Endothelial cell of hepatic sinusoid (primary cell): ENCODE data around the gene PHF1.

ENCODE experiments used
- in situ Hi-C: cut with HindIII; loops from 2 replicates; pipeline ENCODE4 v1.10.0; 2017; ENCODE audit warnings: low sequenced_read_pairs

PHF1 gene

GRCh38 chr6:33417128-33417902 lies 6.5 kb downstream of the PHF1 start:
- in situ Hi-C loops, result no loop called here

GRCh38 chr6:33417903-33418689 lies 7.3 kb downstream of the PHF1 start, which contains the start of gene CUTA:
TSS of gene CUTA (minus strand) at chr6:33418107. CDS start at chr6:33418000, 107 bp downstream.
- in situ Hi-C loops, result no loop called here

- in situ Hi-C loops, result no loop called here
Observed at GRCh38 chr6:33418690-33419291, 8.0 kb downstream of the PHF1 start.

GRCh38 chr6:33419580-33420490 lies 9.0 kb downstream of the PHF1 start, which contains the start of gene SYNGAP1:
TSS of gene SYNGAP1 (plus strand) at chr6:33420065. CDS start at chr6:33420265, 200 bp downstream.
- in situ Hi-C loops, result no loop called here

- in situ Hi-C loops, result no loop called here
Observed at GRCh38 chr6:33420491-33421343, 9.9 kb downstream of the PHF1 start.

GRCh38 chr6:33421344-33421643 lies 10.5 kb downstream of the PHF1 start:
- in situ Hi-C loops, result no loop called here

- in situ Hi-C loops, result no loop called here
Observed at GRCh38 chr6:33423777-33424176, 13.0 kb downstream of the PHF1 start.

GRCh38 chr6:33424855-33425667 lies 14.2 kb downstream of the PHF1 start:
- in situ Hi-C loops, result no loop called here

GRCh38 chr6:33425668-33426577 lies 15.1 kb downstream of the PHF1 start:
- in situ Hi-C loops, result no loop called here

- in situ Hi-C loops, result no loop called here
Observed at GRCh38 chr6:33426590-33427511, 16.0 kb downstream of the PHF1 start.

- in situ Hi-C loops, result no loop called here
Observed at GRCh38 chr6:33427585-33428223, 16.9 kb downstream of the PHF1 start.

- in situ Hi-C loops, result no loop called here
Observed at GRCh38 chr6:33428224-33428965, 17.6 kb downstream of the PHF1 start.

- in situ Hi-C loops, result no loop called here
Observed at GRCh38 chr6:33428966-33429749, 18.3 kb downstream of the PHF1 start.

GRCh38 chr6:33429750-33430052 lies 18.9 kb downstream of the PHF1 start:
- in situ Hi-C loops, result no loop called here

GRCh38 chr6:33430334-33430733 lies 19.5 kb downstream of the PHF1 start:
- in situ Hi-C loops, result no loop called here
